IgD-negative memory B cell (primary cell): ENCODE results near the gene FKTN. TPM values are rescaled to one million over a fixed set of nuclear protein-coding genes. Genes with fewer than 3 reads are reported as not detected.

Source experiments
- H3K27ac Mint-ChIP-seq, 3 donors: one replicate each; pipeline ENCODE4 v1.8.0; 2020 to 2022; ENCODE audit warnings: mild to moderate bottlenecking in 3 of 3, mixed read lengths in 3 of 3, moderate library complexity in 1 of 3
- H3K27me3 Mint-ChIP-seq: one replicate; pipeline ENCODE4 v1.8.0; 2021; ENCODE audit warnings: mixed read lengths
- H3K36me3 Mint-ChIP-seq: one replicate; pipeline ENCODE4 v1.8.0; 2020; ENCODE audit warnings: mild to moderate bottlenecking, mixed read lengths
- H3K4me1 Mint-ChIP-seq, 3 donors: one replicate each; pipeline ENCODE4 v1.8.0; 2020 to 2022; ENCODE audit warnings: mixed read lengths in 3 of 3, mild to moderate bottlenecking in 1 of 3
- H3K4me3 Mint-ChIP-seq, 4 donors: one replicate each; pipeline ENCODE4 v1.8.0; 2020 to 2022; ENCODE audit warnings: mild to moderate bottlenecking in 4 of 4, mixed read lengths in 4 of 4, moderate library complexity in 3 of 4
- H3K9me3 Mint-ChIP-seq, 3 donors: one replicate each; pipeline ENCODE4 v1.8.0; 2020 to 2021; ENCODE audit warnings: mixed read lengths in 3 of 3, mild to moderate bottlenecking in 1 of 3
- polyA plus RNA-seq: library from polyadenylated mRNA; unstranded; fragments of 300-500 nt; fragmentation: Illumina TruSeq; gene quantifications from one replicate; pipeline ENCODE4 v1.2.3, GENCODE V29; 2021

FKTN gene
- polyA plus RNA-seq, 1 donor from 2014 or later: 0.65 TPM

DNA sequence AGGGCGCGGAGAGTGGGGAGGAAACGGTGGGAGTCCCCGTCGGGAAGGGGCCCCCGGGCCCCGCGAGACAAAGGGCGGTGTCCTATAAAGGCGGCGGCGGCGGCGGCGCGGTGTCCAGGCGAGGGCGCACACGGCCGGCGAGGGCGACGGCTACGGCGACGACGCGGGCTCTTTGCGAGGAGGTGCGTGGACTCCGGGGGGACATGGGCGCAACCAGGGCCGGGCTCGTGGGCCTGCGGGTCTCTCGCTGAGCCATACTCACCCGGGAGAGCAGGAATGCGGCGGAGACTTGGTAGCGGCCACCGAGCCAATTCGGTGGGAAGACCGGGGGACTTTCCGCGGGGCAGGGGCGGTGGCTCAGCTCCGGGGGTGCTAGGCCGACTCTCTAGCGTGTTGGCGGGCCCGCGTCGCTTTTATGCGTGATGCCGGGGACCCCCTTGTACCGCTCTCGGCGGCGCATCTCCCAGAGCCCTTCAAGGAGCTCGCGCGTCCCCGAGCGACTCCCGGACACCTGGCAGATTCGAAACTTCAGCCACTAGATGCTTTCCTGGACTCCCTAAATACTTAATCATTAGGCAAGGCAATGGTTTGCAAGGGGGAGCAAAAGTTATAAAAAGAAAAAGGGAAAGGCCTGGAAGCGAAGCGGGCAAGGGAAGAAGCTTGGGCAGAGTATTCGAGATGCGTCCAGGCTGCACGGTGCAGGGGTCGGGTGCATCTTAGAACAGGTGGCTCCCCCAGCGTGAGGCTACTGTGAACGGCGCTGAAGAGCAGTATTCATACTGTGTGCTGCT, 98.4 kb downstream of the FKTN start:
- H3K36me3 Mint-ChIP-seq: peaks cover 3% of the 10 kb centered on the region
- H3K9me3 Mint-ChIP-seq: no peaks in the 10 kb centered on the region
- H3K4me1 Mint-ChIP-seq: peaks cover 18 to 32% (median 19%) of the 10 kb centered on the region in 3 donors
- H3K27me3 Mint-ChIP-seq: peaks cover 2% of the 10 kb centered on the region
- peak overlapping the region; percentile 10 to 87 (median 70) for H3K27ac Mint-ChIP-seq
- peak overlapping the region; percentile 87 to 97 (median 93) for H3K4me3 Mint-ChIP-seq

GRCh38 chr9:105658351-105658750, 100.4 kb downstream of the FKTN start:
- Mint-ChIP-seq H3K4me3 (peak overlapping the region in 1 of 4 donors; percentile 16), H3K36me3 (peaks cover 3% of the 10 kb centered on the region), H3K27me3 (peaks cover 2% of the 10 kb centered on the region), H3K9me3 (no peaks in the 10 kb centered on the region), H3K4me1 (peaks cover 30 to 44% (median 31%) of the 10 kb centered on the region in 3 donors), H3K27ac (no peak overlapping the region)

GRCh38 chr9:105661011-105661410, 103.1 kb downstream of the FKTN start:
- Mint-ChIP-seq H3K27ac (peak overlapping the region; percentile 40 to 99 (median 77)), H3K36me3 (peaks cover 8% of the 10 kb centered on the region), H3K4me3 (peak overlapping the region in 3 of 4 donors; percentile 40 to 84 (median 41)), H3K27me3 (peaks cover 2% of the 10 kb centered on the region), H3K4me1 (peaks cover 30 to 31% (median 31%) of the 10 kb centered on the region in 3 donors), H3K9me3 (no peaks in the 10 kb centered on the region)

DNA sequence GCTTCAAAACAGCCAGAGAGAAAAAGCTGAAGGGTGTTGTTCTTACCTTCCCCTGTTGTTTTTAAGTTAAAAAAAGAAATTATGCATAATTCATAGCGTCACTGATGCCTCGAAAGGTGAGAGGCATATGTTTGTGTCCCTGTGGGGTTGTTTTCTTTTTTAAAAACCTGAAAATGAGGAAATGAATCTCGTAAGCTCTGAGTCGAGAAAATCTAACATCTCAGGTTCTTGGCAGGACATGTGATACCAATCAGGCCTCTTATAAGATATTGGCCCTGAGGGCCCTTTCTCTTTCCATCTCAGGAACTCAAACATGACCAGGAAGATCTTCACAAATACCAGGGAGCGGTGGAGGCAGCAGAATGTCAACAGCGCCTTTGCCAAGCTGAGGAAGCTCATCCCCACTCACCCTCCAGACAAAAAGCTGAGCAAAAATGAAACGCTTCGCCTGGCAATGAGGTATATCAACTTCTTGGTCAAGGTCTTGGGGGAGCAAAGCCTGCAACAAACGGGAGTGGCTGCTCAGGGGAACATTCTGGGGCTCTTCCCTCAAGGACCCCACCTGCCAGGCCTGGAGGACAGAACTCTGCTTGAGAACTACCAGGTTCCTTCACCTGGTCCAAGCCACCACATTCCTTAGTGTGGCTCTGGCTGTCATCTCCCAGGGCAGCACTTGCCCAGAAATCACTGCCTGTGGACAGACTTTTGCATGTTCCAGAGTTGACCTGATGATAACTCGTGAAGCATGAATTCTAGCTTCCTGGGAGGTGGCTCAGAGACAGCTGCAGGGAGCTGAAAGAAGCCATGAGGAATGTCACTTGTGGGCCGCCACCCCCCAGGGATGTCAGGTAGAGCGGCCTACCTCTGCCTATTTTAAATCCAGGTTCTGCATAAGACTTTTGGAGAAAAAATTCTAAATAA, 104.5 kb downstream of the FKTN start, which contains the start of gene TAL2:
Gene TAL2, plus strand, starts transcription at position 274 of the 921 bp plus-strand sequence. Its CDS starts 40 bp downstream, at position 314.
- no peaks in the 10 kb centered on the region for H3K9me3 Mint-ChIP-seq
- peaks cover 22 to 24% (median 23%) of the 10 kb centered on the region in 3 donors for H3K4me1 Mint-ChIP-seq
- peaks cover 8% of the 10 kb centered on the region for H3K36me3 Mint-ChIP-seq
- peak within 1 kb of the TSS in 3 of 4 donors; percentile 40 to 91 (median 84) for H3K4me3 Mint-ChIP-seq
- H3K27ac Mint-ChIP-seq: peak within 1 kb of the TSS; percentile 77 to 99 (median 87)
- peaks cover 2% of the 10 kb centered on the region for H3K27me3 Mint-ChIP-seq

- Mint-ChIP-seq H3K27ac (no peak overlapping the region), H3K4me1 (peaks cover 18 to 20% (median 18%) of the 10 kb centered on the region in 3 donors), H3K36me3 (peaks cover 8% of the 10 kb centered on the region), H3K4me3 (no peak overlapping the region), H3K9me3 (no peaks in the 10 kb centered on the region), H3K27me3 (peaks cover 3% of the 10 kb centered on the region)
Observed at GRCh38 chr9:105663914-105664313, 106.0 kb downstream of the FKTN start.

DNA sequence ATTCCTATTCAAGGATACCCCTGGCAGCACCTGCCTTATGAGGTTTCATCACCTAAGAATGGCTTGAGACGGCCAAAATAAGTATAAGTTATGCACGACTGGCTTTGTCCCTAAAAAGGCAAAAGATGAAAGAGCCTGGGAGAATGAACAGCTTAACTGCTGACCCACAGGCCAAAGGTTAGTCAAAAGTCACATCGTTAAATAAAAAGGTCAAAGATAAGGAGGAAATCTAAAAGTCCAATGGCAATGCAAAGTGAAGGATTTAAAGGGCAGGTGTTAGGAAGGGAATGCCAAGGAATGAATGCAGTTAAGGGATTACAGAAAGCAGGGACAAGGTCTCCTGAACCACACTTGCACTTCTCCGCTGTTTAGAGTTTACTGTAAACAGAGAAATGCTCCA, 109.9 kb downstream of the FKTN start:
- Mint-ChIP-seq H3K27ac (no peak overlapping the region), H3K9me3 (peaks cover under 1 to 2% (median 1%) of the 10 kb centered on the region in 3 donors), H3K4me1 (peaks cover 1 to 5% (median 5%) of the 10 kb centered on the region in 3 donors), H3K36me3 (peaks cover 5% of the 10 kb centered on the region), H3K27me3 (peaks cover 7% of the 10 kb centered on the region), H3K4me3 (no peak overlapping the region)

DNA sequence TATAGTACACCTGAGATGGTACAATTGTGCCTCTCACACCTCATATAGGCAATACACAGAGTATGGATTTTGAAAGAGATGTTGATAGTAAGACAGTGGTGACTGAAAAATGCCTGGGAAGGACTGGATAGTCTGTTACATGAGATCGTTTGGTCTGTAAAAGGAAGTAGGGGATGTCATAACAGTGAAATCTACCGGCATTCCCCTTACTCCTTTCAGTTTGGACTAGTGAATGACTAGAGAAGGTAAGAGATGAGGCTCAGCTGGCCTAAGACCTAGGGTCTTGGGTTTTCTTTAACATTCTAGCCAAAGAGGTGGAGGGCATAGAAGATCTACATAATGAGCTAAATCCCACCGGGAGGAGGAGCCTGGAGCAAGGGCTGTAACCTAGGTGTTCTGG, 112.4 kb downstream of the FKTN start:
- H3K27ac Mint-ChIP-seq: no peak overlapping the region
- H3K4me3 Mint-ChIP-seq: no peak overlapping the region
- H3K9me3 Mint-ChIP-seq: peaks cover 2 to 6% (median 6%) of the 10 kb centered on the region in 3 donors
- peaks cover 7% of the 10 kb centered on the region for H3K27me3 Mint-ChIP-seq
- H3K4me1 Mint-ChIP-seq: peaks cover 11 to 17% (median 16%) of the 10 kb centered on the region in 3 donors
- H3K36me3 Mint-ChIP-seq: peaks cover 1% of the 10 kb centered on the region

DNA sequence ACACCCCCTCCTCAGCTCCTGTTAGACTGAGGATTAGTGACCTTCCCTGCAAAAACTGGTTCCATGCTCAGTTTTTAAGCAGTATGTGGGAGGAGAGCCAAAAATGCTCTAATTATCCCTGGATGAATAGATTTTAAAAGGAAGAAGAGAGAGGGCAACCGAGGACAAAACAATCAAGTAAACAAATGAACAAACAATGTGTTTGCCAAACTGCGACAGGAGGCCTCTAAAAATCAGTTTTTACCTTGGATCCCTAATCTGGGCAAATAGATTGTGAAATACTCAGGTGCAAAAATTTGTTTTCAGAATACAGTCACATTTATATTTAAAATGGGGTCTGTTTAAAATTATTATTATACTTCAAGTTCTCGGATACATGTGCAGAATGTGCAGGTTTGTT, 112.8 kb downstream of the FKTN start:
- no peak overlapping the region for H3K4me3 Mint-ChIP-seq
- peaks cover 7% of the 10 kb centered on the region for H3K27me3 Mint-ChIP-seq
- no peak overlapping the region for H3K27ac Mint-ChIP-seq
- no peaks in the 10 kb centered on the region for H3K36me3 Mint-ChIP-seq
- H3K9me3 Mint-ChIP-seq: peaks cover 2 to 6% (median 6%) of the 10 kb centered on the region in 3 donors
- peaks cover 11 to 17% (median 16%) of the 10 kb centered on the region in 3 donors for H3K4me1 Mint-ChIP-seq

DNA sequence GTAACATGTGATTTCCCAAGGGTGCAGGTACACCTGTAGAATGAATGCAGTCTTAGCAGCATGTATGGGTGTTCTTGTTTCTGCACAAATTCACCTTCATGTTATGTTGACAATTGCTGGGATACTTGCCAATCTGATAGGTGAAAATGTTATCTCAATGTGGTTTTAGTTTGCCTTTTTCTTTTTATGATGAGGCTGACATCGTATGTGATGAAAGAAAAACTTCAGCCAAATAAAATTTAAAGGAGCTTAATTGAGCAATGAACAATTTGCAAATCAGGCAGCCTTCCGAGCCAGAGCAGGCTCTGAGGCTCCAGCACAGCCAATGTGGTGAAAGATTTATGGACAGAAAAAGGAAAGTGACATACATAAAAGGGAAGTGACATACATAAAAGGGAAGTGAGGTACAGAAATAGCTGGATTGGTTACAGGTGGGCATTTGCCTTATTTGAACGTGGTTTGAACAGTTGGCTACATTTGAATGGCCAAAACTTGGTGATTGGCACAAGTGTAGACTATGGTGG, 114.8 kb downstream of the FKTN start:
- H3K4me1 Mint-ChIP-seq: peaks cover 11 to 17% (median 16%) of the 10 kb centered on the region in 3 donors
- H3K36me3 Mint-ChIP-seq: no peaks in the 10 kb centered on the region
- H3K4me3 Mint-ChIP-seq: peak overlapping the region; percentile 54 to 85 (median 71)
- H3K27me3 Mint-ChIP-seq: peaks cover 6% of the 10 kb centered on the region
- peak overlapping the region in 1 of 3 donors; percentile 92 for H3K27ac Mint-ChIP-seq
- H3K9me3 Mint-ChIP-seq: peaks cover 2 to 6% (median 6%) of the 10 kb centered on the region in 3 donors

- H3K36me3 Mint-ChIP-seq: no peaks in the 10 kb centered on the region
- H3K27ac Mint-ChIP-seq: no peak overlapping the region
- H3K4me3 Mint-ChIP-seq: peak overlapping the region in 2 of 4 donors; percentile 18 to 79
- peaks cover 2 to 6% (median 6%) of the 10 kb centered on the region in 3 donors for H3K9me3 Mint-ChIP-seq
- peaks cover 4% of the 10 kb centered on the region for H3K27me3 Mint-ChIP-seq
- peaks cover 11 to 17% (median 16%) of the 10 kb centered on the region in 3 donors for H3K4me1 Mint-ChIP-seq
Observed at GRCh38 chr9:105673850-105674387, 116.0 kb downstream of the FKTN start.

DNA sequence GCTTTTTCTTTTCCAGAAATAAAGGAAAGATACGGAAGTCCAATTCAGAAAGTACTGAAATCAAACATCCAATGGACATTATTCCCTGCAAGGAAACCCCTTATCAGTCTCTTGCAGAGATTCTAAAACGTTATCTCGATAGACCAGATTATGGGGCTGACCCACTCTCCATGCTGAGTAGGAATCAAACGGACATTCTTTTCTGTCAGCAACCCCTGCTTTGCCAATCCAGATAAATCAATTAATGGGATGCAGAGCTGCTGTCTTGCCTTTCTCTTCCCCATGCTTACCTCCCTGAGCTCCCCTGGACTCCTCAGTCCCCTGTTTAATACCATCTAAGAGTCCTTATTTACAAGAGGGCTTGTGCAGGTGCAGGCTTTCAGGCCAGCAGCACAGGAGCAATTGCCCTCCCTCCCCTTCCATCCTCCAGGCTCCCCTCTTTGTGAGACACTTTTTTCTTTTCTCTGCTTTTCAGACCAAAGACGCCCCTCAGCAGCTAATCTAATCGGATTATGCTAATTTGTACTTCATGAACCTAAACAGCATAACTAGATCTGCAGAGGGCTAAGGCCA, 118.5 kb downstream of the FKTN start:
- no peaks in the 10 kb centered on the region for H3K36me3 Mint-ChIP-seq

DNA sequence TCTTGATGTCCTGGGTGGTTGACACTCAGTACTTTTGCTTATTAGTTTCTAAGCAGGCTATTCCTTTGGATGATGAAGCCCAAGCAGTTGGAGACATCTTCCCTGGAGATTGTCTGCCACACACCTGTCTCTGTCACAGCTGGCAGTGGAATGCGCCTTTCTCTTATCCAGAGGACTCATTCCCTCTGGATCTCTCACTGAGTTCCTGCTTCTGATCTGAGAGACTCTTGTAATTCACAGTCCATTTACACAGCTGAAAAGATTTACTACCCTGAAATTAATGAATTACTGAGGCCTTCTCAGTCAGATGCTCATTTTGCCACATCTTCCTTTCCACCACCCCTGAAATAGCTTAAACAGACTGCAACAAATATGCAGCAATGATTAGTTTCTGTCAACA, 120.2 kb downstream of the FKTN start:
- Mint-ChIP-seq H3K9me3 (peaks cover 0 to 3% (median 2%) of the 10 kb centered on the region in 3 donors), H3K4me1 (peaks cover 7 to 9% (median 8%) of the 10 kb centered on the region in 3 donors), H3K4me3 (no peak overlapping the region), H3K27me3 (peaks cover 3% of the 10 kb centered on the region), H3K36me3 (peaks cover 2% of the 10 kb centered on the region), H3K27ac (no peak overlapping the region)

More for the DNA sequence above, 118.5 kb downstream of the FKTN start:
- Mint-ChIP-seq H3K27me3 (peaks cover 3% of the 10 kb centered on the region), H3K4me3 (no peak overlapping the region), H3K9me3 (peaks cover 0 to 6% (median 6%) of the 10 kb centered on the region in 3 donors), H3K4me1 (peaks cover 11 to 17% (median 16%) of the 10 kb centered on the region in 3 donors), H3K27ac (no peak overlapping the region)

DNA sequence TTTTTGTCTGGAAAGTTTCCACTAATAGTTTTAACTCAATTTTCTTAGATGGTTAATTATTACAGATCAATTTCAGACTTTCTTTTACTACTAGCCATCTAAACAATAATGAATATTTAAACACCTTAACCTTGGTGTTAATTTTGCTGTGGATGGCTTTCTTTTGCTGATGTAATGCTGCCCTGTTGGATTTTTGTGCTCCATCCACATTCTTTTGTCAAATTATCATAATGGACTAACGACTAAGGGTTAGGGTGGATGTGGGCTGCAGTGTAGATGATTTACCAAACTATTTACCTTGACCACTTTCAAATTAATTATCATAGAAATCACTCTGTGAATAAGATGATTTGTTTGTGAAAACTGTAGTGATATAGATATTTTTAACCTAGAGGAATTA, 120.8 kb downstream of the FKTN start:
- H3K9me3 Mint-ChIP-seq: no peaks in the 10 kb centered on the region
- peaks cover 2 to 5% (median 4%) of the 10 kb centered on the region in 3 donors for H3K4me1 Mint-ChIP-seq
- no peak overlapping the region for H3K27ac Mint-ChIP-seq
- H3K36me3 Mint-ChIP-seq: peaks cover 2% of the 10 kb centered on the region
- H3K4me3 Mint-ChIP-seq: no peak overlapping the region
- H3K27me3 Mint-ChIP-seq: peaks cover 3% of the 10 kb centered on the region
